Esophagus squamous epithelium (tissue), 5 donors: ENCODE data around the gene LRWD1. TPM values are rescaled to one million over a fixed set of nuclear protein-coding genes. Genes with fewer than 3 reads are reported as not detected.
"Not testable (repeated sequence)": the region's sequence is repeated elsewhere in the genome, so short reads cannot be mapped to it uniquely, and the experiment has no call there.

Source experiments
- DNase-seq: peaks from one replicate; lab custom pipeline; 2025; lab: John Stamatoyannopoulos, UW
- H3K27ac ChIP-seq, 4 donors: fragments of 200-600 bp; sonication (generic); one replicate each; pipeline ENCODE4 v1.5.1; 2016 to 2019; ENCODE audit warnings: mild to moderate bottlenecking in 1 of 4
- H3K27me3 ChIP-seq, 4 donors: fragments of 200-600 bp; sonication (generic); 1 replicate in 3 of 4; 2 replicates in 1 of 4; pipeline versions ENCODE4 v1.5.1 to v1.6.0; 2017 to 2021; ENCODE audit warnings: antibody characterized with exemption in 1 of 4
- H3K36me3 ChIP-seq, 3 donors: fragments of 200-600 bp; sonication (generic); one replicate each; pipeline ENCODE4 v1.5.1; 2016 to 2019
- H3K4me1 ChIP-seq, 3 donors: fragments of 200-600 bp; sonication (generic); one replicate each; pipeline ENCODE4 v1.5.1; 2017 to 2019
- H3K4me3 ChIP-seq, 4 donors: fragments of 200-600 bp; sonication (generic); 1 replicate in 3 of 4; 2 replicates in 1 of 4; pipeline ENCODE4 v1.5.1; 2016 to 2019; ENCODE audit warnings: mild to moderate bottlenecking in 2 of 4, moderate library complexity in 1 of 4
- H3K9me3 ChIP-seq, 3 donors: fragments of 200-600 bp; sonication (generic); one replicate each; pipeline ENCODE4 v1.5.1; 2016 to 2019
- POLR2A ChIP-seq, 4 donors: fragments of 450-650 bp; IDR thresholded peaks; one replicate each; pipeline ENCODE4 v1.6.1; 2017; ENCODE audit warnings: antibody characterized with exemption in 4 of 4, mild to moderate bottlenecking in 4 of 4, moderate library complexity in 3 of 4
- whole genome bisulfite sequencing, 2 donors: methylation state at CpG; one replicate each; pipeline ENCODE4 v1.1.5; 2018; 5-methylcytosine and 5-hydroxymethylcytosine counted together
- intact Hi-C: fragments of 100-400 bp; cut with DNase I; formaldehyde crosslinking; loops from one replicate; pipeline ENCODE4 v1.15.0; 2022
- total RNA-seq, 4 donors: library from RNA; depleted of rRNA; stranded (reverse); fragments of >200 nt; gene quantifications; one replicate each; pipeline ENCODE4 v1.1.0, GENCODE V29; 2016
- TF ChIP-seq, protein P1 (sequence below), 6 experiments: fragments of 450-650 bp in 4 of 6; fragments of 200-600 bp in 2 of 6; sonication (generic) in 2 of 6; IDR thresholded peaks; one replicate each; pipeline ENCODE4 v1.5.1; 2016 to 2019; ENCODE audit warnings: antibody characterized with exemption in 6 of 6, mild to moderate bottlenecking in 4 of 6, moderate library complexity in 4 of 6
- donor health status: DM: yes; HTN: yes; CAD: no.

Gene LRWD1
- total RNA-seq, 4 donors from 2014 or later, result 5.8 to 16.9 (median 11.2) TPM

DNA sequence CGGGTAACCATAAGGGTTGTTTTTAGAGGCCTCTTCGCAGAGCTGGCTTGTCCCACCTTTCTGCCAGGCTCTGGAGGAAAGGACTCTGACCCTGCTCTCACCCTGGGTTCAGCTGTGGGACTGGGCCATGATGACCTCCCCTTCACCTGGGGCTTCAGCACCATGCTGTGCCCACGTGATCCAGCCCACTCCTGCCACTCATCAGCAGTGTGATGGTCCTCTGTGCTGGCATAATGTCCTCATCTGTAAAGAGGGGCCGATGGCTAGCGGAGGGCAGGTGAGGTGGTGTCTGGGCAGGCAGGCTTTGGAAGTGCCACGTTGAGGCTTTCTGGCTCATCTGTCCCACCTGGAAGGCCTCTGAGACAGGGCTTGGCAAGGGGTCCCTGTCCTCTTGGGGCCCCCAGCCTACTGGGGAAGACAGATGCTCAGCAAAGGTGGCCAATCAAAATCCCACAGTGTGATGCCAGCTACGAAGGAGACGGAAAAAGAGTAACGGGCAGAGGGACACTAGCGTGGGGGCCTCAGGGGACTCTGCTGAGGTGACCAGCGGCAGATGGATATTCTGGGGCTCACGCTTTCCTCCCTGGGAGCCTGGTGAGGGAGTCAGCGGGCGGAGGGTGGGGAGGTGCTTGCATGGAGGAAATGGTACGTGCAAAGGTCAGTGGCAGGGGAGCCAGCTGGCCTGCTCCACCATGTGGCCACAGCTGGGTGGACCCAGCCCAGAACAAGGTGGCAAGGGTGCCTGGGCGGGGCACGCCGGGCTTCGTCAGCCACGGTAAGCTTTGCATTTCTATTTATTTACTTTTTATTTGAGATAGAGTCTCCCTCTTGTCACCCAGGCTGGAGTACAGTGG is 5.4 kb downstream of the LRWD1 start:
- no peak overlapping the region for H3K4me3 ChIP-seq
- no peak for TF ChIP-seq POLR2A (IDR thresholded peaks at IDR 0.05)
- TF ChIP-seq, protein P1, sequence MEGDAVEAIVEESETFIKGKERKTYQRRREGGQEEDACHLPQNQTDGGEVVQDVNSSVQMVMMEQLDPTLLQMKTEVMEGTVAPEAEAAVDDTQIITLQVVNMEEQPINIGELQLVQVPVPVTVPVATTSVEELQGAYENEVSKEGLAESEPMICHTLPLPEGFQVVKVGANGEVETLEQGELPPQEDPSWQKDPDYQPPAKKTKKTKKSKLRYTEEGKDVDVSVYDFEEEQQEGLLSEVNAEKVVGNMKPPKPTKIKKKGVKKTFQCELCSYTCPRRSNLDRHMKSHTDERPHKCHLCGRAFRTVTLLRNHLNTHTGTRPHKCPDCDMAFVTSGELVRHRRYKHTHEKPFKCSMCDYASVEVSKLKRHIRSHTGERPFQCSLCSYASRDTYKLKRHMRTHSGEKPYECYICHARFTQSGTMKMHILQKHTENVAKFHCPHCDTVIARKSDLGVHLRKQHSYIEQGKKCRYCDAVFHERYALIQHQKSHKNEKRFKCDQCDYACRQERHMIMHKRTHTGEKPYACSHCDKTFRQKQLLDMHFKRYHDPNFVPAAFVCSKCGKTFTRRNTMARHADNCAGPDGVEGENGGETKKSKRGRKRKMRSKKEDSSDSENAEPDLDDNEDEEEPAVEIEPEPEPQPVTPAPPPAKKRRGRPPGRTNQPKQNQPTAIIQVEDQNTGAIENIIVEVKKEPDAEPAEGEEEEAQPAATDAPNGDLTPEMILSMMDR (IDR thresholded peaks at IDR 0.05), result no peak
- H3K27me3 ChIP-seq, result no peaks in the 10 kb centered on the region
- WGBS, 2 donors, result 66 to 82% methylated on average over 17 of the region's 20 CpGs
- H3K36me3 ChIP-seq, result peaks cover 3 to 69% (median 6%) of the 10 kb centered on the region in 3 donors
- no peaks in the 10 kb centered on the region for H3K9me3 ChIP-seq
- no peak for DNase-seq
- intact Hi-C loops, result loop anchor here (10.0 kb wide), 1 partner anchor 185 kb away; the partner anchor contains the start of gene SH2B2
- peaks cover 0 to 24% (median 7%) of the 10 kb centered on the region in 3 donors for H3K4me1 ChIP-seq
- no peak overlapping the region for H3K27ac ChIP-seq

DNA sequence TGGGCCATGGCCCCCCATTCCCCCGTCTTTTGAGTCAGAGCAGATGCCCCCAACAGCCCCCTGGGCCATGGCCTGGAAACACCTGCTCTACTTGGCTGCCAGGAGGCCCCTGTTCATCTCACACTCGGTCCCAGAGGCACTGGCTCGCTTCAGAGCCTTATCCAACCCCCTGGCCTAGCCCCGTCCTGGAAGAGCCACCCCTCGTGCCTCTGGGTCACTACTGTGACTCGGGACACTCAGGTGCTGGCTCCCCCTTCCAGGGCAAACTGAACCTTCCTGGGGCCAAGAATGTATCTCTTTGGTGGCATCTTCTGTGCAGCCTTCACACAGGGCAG is 7.0 kb downstream of the LRWD1 start:
- DNase-seq, result no peak
- H3K27ac ChIP-seq, result no peak overlapping the region
- no peaks in the 10 kb centered on the region for H3K9me3 ChIP-seq
- H3K27me3 ChIP-seq, result no peaks in the 10 kb centered on the region
- TF ChIP-seq POLR2A (IDR thresholded peaks at IDR 0.05), result no peak
- TF ChIP-seq, protein P1 (IDR thresholded peaks at IDR 0.05), result no peak
- H3K4me3 ChIP-seq, result no peak overlapping the region
- intact Hi-C loops, result no loop called here
- H3K4me1 ChIP-seq, result peaks cover 0 to 9% (median 0%) of the 10 kb centered on the region in 3 donors
- H3K36me3 ChIP-seq, result peaks cover 3 to 74% (median 6%) of the 10 kb centered on the region in 3 donors
- no CpG with 5 or more reads among the region's 6 CpGs for WGBS, 2 donors

DNA sequence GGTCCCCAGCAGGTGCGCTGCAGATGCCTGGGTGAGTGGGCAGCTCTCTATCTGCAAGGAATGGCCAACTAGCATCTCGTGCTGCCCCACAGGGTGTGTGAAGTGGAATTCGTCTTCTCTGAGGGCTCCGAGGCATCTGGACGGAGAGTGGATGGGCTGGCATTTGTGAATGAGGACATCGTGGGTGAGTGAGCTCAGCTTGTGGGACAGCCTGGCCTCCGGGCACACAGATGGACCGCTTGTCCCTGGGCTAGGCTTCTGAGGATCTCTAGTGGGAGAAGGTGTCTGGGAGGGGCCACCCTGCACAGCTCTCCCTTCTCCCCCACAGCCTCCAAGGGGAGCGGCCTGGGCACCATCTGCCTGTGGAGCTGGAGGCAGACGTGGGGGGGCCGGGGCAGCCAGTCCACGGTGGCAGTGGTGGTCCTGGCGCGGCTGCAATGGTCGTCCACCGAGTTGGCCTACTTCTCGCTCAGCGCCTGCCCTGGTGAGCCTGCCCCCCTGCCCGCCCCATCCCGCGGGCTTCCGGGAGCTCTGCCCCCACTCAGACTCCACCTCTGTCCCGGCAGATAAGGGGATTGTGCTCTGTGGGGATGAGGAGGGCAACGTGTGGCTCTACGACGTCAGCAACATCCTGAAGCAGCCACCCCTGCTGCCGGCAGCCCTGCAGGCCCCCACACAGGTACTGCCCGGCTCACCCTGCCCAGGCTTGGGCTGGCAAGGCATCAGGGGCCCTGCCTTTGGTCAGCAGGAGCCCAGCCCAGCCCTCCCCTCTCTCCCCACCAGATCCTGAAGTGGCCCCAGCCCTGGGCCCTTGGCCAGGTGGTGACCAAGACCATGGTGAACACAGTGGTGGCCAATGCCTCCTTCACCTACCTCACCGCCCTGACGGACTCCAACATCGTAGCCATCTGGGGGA is 7.6 kb downstream of the LRWD1 start:
- Histone ChIP-seq H3K27ac (no peak overlapping the region), H3K36me3 (peaks cover 3 to 74% (median 6%) of the 10 kb centered on the region in 3 donors), H3K27me3 (no peaks in the 10 kb centered on the region), H3K4me3 (no peak overlapping the region), H3K9me3 (no peaks in the 10 kb centered on the region), H3K4me1 (peaks cover 0 to 3% (median 0%) of the 10 kb centered on the region in 3 donors)
- intact Hi-C loops, result no loop called here
- no peak for TF ChIP-seq POLR2A (IDR thresholded peaks at IDR 0.05)
- TF ChIP-seq, protein P1 (IDR thresholded peaks at IDR 0.05), result no peak
- DNase-seq, result no peak
- 82 to 100% methylated on average over 2 to 9 of the region's 31 CpGs for whole genome bisulfite sequencing, 2 donors

DNA sequence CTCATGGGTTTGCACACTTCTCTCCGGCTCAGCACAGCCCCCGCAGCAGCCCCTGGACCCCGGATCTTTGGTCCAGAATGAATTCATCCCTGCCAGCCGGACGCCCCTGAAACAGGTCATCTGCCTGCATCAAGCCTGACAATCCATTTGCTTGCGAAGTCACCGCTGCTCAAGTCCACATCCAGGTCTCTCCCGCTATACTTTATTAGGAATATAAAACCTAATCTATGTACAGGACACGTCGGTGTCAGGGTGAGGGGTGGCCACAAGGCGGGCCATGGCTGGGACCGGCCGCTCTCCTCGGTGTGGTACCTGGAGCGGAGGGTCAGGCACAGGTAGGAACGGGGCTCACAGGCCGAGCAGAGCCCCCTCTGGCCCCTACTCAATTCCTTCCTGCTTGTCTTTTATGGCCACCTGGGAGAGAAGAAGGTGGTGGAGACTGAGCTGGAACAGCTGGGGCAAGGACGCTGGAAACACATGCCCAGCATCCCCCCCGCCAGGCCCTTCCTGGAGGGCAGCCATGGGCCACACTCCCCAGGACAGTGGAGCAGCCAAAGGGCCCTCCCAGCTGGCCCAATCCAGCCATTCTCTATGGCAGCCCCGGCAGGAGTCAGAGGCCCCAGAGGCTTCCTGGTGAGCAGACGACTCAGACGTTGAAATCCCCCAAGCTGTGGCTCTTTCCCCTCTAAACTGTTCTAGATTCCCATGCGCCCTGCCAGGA is 8.6 kb downstream of the LRWD1 start:
- no peak overlapping the region for H3K27ac ChIP-seq
- H3K36me3 ChIP-seq, result peaks cover 3 to 63% (median 6%) of the 10 kb centered on the region in 3 donors
- 90 to 94% methylated on average over 7 to 8 of the region's 23 CpGs for WGBS, 2 donors
- H3K4me3 ChIP-seq, result no peak overlapping the region
- no peaks in the 10 kb centered on the region for H3K27me3 ChIP-seq
- intact Hi-C loops, result no loop called here
- DNase-seq, result no peak
- no peaks in the 10 kb centered on the region for H3K9me3 ChIP-seq
- TF ChIP-seq, protein P1 (IDR thresholded peaks at IDR 0.05), result no peak
- TF ChIP-seq POLR2A (IDR thresholded peaks at IDR 0.05), result no peak
- H3K4me1 ChIP-seq, result no peaks in the 10 kb centered on the region

DNA sequence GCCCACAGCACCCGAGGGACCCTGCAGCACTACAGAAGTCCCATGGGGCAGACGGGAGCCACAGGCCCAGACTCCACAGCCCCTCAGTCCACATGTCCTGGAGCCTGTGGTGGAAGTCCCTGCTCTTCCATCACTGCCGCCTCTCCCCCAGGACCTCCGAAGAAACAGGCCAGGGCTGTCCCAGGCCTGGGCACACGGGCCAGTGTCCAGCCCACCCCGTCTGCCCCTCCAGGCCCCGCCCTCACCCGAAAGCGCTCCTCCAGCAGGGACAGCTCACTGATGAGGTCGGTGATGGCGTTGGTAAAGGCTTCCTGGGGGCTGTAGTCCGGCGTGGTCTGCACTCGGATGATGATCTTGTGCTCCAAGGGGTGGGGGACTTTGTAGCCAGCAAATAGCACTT is 9.3 kb downstream of the LRWD1 start:
- intact Hi-C loops, H3K4me3 ChIP-seq, H3K27me3 ChIP-seq, H3K4me1 ChIP-seq, DNase-seq, H3K9me3 ChIP-seq, H3K27ac ChIP-seq: not testable (repeated sequence)
- WGBS, 2 donors, result no CpG with 5 or more reads among the region's 14 CpGs
- H3K36me3 ChIP-seq, result peaks cover 3 to 57% (median 6%) of the 10 kb centered on the region in 3 donors

DNA sequence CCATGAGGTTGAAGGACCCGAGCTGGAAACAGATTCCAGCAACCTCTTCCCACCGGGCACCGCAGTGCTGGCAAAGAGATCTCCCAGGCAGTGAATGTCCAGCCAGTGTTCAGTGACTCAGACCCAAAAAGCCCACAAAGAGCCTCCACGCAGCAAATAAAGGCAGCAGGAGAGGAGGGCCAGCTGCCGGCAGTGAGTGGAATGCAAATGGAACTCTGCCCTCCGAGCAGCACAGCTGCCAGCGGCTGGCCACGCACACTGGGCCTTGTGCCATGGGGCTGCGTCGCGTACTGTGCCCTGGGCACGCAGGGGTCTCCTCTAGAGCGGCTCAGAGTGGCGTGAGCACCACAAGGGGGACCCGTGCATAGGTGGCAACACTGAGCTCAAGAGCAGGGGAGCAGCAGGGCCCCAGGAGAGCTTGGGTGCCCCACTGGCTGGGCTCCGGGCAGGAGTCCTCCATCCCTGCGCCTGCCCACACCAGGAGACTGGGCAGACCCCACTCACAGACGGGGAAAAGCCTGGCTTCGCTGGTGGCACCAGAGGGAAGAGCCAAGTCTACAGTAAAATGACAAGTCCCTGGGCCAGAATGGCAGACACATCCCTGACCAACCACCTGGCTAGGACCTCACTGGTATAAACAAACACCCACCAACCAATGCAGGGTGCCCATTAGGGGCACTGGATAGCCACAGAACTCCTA is 10.1 kb downstream of the LRWD1 start:
- intact Hi-C loops, H3K4me3 ChIP-seq, H3K27ac ChIP-seq, H3K9me3 ChIP-seq, H3K4me1 ChIP-seq, H3K27me3 ChIP-seq, DNase-seq: not testable (repeated sequence)
- no CpG with 5 or more reads among the region's 19 CpGs for WGBS, 2 donors
- H3K36me3 ChIP-seq, result peaks cover 3 to 49% (median 6%) of the 10 kb centered on the region in 3 donors
